ENCODE data around the gene TMCC3. TPM values are rescaled to one million over a fixed set of nuclear protein-coding genes. Genes with fewer than 3 reads are reported as not detected.

Gene TMCC3
- polyA plus RNA-seq, 1 donor from 2014 or later: 1.9 TPM

DNA sequence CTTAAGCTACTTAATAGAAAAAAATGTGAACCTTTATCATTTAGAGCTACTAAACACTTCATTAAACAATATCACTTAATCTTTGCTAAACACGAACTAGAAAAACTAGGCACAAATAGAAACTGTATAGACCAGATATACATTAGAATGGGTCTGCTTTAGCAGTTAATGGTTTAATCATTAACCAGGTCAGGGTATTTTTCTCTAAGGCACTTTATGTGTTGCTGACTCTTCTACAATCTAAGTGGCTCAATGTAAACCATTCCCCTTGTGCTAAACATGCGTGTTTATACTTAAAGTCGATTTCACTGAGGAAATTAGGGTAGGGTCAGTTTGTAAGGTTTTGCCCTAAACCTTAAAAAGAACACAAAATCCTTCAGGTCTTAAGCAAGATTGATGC, 29.7 kb downstream of the TMCC3 start:
- Histone ChIP-seq H3K9me3 (ENCODE audit: low read length) (no peaks in the 10 kb centered on the region), H3K9me2 (ENCODE audit: insufficient read depth, low read length) (no peaks in the 10 kb centered on the region), H3K36me3 (ENCODE audit: insufficient read depth, low read length) (no peaks in the 10 kb centered on the region), H3K4me3 (ENCODE audit: low read length) (no peak overlapping the region), H3K27ac (ENCODE audit: low read length) (no peak overlapping the region), H4K20me1 (ENCODE audit: insufficient read depth) (no peaks in the 10 kb centered on the region), H3K9ac (ENCODE audit: low read length) (no peak overlapping the region), H3K27me3 (ENCODE audit: insufficient read depth, low read depth, low read length) (no peaks in the 10 kb centered on the region), H3K79me2 (replicated peaks; ENCODE audit: insufficient read depth, low read length) (no peaks in the 10 kb centered on the region), H3K4me2 (ENCODE audit: low read length) (no peak overlapping the region), H3F3A (ENCODE audit: insufficient read depth, low read length, poor library complexity, severe bottlenecking) (no peaks in the 10 kb centered on the region), H2AFZ (ENCODE audit: low read depth, low read length) (no peak overlapping the region)
- no peak for TF ChIP-seq SMC3 (conservative IDR thresholded peaks at IDR 0.05; ENCODE audit: poor library complexity)
- TF ChIP-seq TAF1 (IDR thresholded peaks at IDR 0.05; ENCODE audit: low read depth): no peak
- no peak for TF ChIP-seq POLR2AphosphoS5 (IDR thresholded peaks at IDR 0.05)
- TF ChIP-seq, protein P1, sequence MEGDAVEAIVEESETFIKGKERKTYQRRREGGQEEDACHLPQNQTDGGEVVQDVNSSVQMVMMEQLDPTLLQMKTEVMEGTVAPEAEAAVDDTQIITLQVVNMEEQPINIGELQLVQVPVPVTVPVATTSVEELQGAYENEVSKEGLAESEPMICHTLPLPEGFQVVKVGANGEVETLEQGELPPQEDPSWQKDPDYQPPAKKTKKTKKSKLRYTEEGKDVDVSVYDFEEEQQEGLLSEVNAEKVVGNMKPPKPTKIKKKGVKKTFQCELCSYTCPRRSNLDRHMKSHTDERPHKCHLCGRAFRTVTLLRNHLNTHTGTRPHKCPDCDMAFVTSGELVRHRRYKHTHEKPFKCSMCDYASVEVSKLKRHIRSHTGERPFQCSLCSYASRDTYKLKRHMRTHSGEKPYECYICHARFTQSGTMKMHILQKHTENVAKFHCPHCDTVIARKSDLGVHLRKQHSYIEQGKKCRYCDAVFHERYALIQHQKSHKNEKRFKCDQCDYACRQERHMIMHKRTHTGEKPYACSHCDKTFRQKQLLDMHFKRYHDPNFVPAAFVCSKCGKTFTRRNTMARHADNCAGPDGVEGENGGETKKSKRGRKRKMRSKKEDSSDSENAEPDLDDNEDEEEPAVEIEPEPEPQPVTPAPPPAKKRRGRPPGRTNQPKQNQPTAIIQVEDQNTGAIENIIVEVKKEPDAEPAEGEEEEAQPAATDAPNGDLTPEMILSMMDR (IDR thresholded peaks at IDR 0.05; ENCODE audit: poor library complexity, severe bottlenecking): no peak
- no peak for TF ChIP-seq EZH2 (IDR thresholded peaks at IDR 0.05; ENCODE audit: borderline replicate concordance, insufficient read depth, low read length, poor library complexity, severe bottlenecking)
- no peak for TF ChIP-seq MXI1 (conservative IDR thresholded peaks at IDR 0.05; ENCODE audit: poor library complexity, severe bottlenecking)
- TF ChIP-seq, protein P2, sequence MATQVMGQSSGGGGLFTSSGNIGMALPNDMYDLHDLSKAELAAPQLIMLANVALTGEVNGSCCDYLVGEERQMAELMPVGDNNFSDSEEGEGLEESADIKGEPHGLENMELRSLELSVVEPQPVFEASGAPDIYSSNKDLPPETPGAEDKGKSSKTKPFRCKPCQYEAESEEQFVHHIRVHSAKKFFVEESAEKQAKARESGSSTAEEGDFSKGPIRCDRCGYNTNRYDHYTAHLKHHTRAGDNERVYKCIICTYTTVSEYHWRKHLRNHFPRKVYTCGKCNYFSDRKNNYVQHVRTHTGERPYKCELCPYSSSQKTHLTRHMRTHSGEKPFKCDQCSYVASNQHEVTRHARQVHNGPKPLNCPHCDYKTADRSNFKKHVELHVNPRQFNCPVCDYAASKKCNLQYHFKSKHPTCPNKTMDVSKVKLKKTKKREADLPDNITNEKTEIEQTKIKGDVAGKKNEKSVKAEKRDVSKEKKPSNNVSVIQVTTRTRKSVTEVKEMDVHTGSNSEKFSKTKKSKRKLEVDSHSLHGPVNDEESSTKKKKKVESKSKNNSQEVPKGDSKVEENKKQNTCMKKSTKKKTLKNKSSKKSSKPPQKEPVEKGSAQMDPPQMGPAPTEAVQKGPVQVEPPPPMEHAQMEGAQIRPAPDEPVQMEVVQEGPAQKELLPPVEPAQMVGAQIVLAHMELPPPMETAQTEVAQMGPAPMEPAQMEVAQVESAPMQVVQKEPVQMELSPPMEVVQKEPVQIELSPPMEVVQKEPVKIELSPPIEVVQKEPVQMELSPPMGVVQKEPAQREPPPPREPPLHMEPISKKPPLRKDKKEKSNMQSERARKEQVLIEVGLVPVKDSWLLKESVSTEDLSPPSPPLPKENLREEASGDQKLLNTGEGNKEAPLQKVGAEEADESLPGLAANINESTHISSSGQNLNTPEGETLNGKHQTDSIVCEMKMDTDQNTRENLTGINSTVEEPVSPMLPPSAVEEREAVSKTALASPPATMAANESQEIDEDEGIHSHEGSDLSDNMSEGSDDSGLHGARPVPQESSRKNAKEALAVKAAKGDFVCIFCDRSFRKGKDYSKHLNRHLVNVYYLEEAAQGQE (IDR thresholded peaks at IDR 0.05; ENCODE audit: borderline replicate concordance): no peak
- no peak for TF ChIP-seq RAD21 (conservative IDR thresholded peaks at IDR 0.05)
- TF ChIP-seq EP300 (conservative IDR thresholded peaks at IDR 0.05; ENCODE audit: poor library complexity, severe bottlenecking): no peak

DNA sequence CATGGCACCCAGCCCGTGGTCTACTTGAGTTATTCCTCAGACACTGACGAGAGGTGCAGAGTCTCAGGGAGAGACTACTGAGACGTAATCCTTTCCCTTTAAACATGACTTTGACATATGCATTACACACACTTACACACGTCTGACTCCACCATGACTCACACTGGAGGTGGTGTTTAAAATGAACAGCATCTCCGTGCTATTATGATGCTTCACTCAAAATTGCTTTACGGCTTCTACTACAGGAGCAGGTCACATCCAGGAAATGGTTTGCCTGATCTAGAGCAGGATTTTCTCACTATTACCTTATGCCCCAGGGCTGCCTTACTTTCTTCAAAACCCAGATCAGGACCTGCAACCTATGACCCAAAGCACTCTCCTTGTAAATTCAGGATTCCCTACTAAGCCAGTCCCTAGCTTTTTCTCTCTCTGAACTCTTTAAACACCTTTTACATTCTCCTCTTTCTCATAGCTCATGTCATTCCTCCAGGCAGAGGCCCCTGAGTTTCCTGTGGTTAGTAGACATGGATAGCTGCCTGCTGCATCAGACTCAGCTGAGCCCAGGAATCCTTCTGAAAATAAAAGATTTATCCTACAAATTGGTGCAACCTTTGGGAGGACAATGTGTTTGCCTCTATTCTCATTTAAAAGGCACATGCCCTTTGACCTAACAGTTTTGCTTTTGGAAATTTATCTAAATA, 31.2 kb downstream of the TMCC3 start:
- no peak overlapping the region for H3K27ac ChIP-seq (ENCODE audit: low read length)
- no peaks in the 10 kb centered on the region for H3F3A ChIP-seq (ENCODE audit: insufficient read depth, low read length, poor library complexity, severe bottlenecking)
- no peaks in the 10 kb centered on the region for H3K9me3 ChIP-seq (ENCODE audit: low read length)
- H3K9ac ChIP-seq (ENCODE audit: low read length): no peak overlapping the region
- H3K4me2 ChIP-seq (ENCODE audit: low read length): no peak overlapping the region
- TF ChIP-seq MXI1 (conservative IDR thresholded peaks at IDR 0.05; ENCODE audit: poor library complexity, severe bottlenecking) (no peak), SMC3 (conservative IDR thresholded peaks at IDR 0.05; ENCODE audit: poor library complexity) (no peak), TAF1 (IDR thresholded peaks at IDR 0.05; ENCODE audit: low read depth) (no peak), EZH2 (IDR thresholded peaks at IDR 0.05; ENCODE audit: borderline replicate concordance, insufficient read depth, low read length, poor library complexity, severe bottlenecking) (no peak), POLR2AphosphoS5 (IDR thresholded peaks at IDR 0.05) (no peak), EP300 (conservative IDR thresholded peaks at IDR 0.05; ENCODE audit: poor library complexity, severe bottlenecking) (no peak), RAD21 (conservative IDR thresholded peaks at IDR 0.05) (no peak)
- TF ChIP-seq, protein P1 (IDR thresholded peaks at IDR 0.05; ENCODE audit: poor library complexity, severe bottlenecking): no peak
- TF ChIP-seq, protein P2 (IDR thresholded peaks at IDR 0.05; ENCODE audit: borderline replicate concordance): no peak
- H3K27me3 ChIP-seq (ENCODE audit: insufficient read depth, low read depth, low read length): no peaks in the 10 kb centered on the region
- no peak overlapping the region for H2AFZ ChIP-seq (ENCODE audit: low read depth, low read length)
- no peaks in the 10 kb centered on the region for H3K36me3 ChIP-seq (ENCODE audit: insufficient read depth, low read length)
- no peaks in the 10 kb centered on the region for H3K79me2 ChIP-seq (replicated peaks; ENCODE audit: insufficient read depth, low read length)
- no peaks in the 10 kb centered on the region for H3K9me2 ChIP-seq (ENCODE audit: insufficient read depth, low read length)
- H3K4me3 ChIP-seq (ENCODE audit: low read length): no peak overlapping the region
- H4K20me1 ChIP-seq (ENCODE audit: insufficient read depth): no peaks in the 10 kb centered on the region

Data from neural cell (in vitro differentiated cells).